DMS153 (cell line): ENCODE measurements around the gene AUTS2.
"Not testable (repeated sequence)": the region's sequence is repeated elsewhere in the genome, so short reads cannot be mapped to it uniquely, and the experiment has no call there.

Experiments
- DNase-seq: peaks from one replicate; lab custom pipeline; 2025; lab: John Stamatoyannopoulos, UW

Gene AUTS2

GRCh38 chr7:70634610-70635068, 1036.4 kb downstream of the AUTS2 start:
- DNase-seq = no peak

DNA sequence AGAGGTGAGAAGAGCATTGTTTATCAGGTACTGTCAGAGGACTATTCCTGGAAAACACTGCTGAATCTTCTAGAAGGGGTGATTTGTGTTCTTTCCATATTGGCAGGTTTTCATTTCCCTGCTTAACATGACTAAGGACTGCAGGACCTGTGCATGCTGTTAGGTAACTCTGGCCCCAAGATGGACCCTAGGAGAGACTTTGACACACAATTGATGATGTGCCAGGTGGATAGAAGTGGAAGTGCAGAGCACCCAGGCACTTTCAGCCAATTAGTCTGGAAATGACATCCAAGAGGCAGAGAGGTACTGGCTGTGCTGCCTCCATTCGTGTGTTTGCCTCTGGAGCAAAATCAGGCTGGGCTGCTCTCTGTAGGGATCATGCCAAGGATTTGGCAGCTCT, 1037.4 kb downstream of the AUTS2 start:
- no peak for DNase-seq

GRCh38 chr7:70636169-70636568, 1037.9 kb downstream of the AUTS2 start:
- DNase-seq = no peak

- no peak for DNase-seq
Observed at GRCh38 chr7:70637726-70638125, 1039.5 kb downstream of the AUTS2 start.

DNA sequence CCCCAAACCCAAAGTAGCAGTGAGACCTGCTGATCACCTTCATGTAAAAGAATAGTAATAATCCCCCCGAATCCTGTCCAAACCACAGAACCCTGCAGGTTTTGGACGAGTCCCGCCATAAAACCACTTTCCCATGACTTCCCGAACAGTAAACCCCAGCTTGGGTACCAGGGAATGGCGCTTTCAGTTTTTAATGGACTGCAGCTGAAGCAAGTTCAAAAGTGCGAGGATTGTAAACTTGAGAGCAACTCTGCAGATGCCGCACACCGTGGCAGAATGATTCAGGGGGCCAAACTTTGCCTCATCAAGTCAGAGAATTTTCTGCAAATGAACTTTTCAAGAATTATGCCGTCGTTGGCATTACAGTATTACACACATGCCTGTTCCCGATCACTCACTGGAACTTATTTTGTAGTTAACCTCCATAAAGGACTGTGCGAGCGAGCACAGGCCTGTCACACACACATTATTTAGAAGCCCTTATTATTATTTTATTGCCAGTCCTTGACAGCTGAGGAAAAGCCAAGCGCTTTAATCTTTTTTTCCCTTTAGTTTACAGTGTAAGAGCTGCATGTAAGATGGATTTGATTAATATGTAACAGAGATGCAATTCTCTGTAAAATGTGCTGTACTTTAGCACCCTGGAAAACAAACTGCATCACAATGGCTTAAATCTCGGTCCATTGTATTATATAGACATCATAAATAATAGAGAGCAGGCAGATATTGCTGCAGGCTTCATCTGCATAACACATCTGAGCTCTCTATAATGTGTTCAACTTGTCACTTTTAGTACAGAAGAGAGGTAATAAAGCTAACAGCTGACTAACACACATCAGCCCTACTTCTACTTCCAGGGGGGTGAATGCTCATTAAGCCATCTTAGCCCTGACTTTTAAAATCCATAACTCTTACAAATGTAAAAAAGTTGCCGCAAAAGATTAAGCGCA, 1040.2 kb downstream of the AUTS2 start:
- no peak for DNase-seq

GRCh38 chr7:70640266-70640833, 1042.1 kb downstream of the AUTS2 start:
- DNase-seq = no peak

- DNase-seq = no peak
Observed at GRCh38 chr7:70641882-70642281, 1043.6 kb downstream of the AUTS2 start.

GRCh38 chr7:70645279-70645678, 1047.0 kb downstream of the AUTS2 start:
- DNase-seq = no peak

- no peak for DNase-seq
Observed at GRCh38 chr7:70645876-70646351, 1047.6 kb downstream of the AUTS2 start.

DNA sequence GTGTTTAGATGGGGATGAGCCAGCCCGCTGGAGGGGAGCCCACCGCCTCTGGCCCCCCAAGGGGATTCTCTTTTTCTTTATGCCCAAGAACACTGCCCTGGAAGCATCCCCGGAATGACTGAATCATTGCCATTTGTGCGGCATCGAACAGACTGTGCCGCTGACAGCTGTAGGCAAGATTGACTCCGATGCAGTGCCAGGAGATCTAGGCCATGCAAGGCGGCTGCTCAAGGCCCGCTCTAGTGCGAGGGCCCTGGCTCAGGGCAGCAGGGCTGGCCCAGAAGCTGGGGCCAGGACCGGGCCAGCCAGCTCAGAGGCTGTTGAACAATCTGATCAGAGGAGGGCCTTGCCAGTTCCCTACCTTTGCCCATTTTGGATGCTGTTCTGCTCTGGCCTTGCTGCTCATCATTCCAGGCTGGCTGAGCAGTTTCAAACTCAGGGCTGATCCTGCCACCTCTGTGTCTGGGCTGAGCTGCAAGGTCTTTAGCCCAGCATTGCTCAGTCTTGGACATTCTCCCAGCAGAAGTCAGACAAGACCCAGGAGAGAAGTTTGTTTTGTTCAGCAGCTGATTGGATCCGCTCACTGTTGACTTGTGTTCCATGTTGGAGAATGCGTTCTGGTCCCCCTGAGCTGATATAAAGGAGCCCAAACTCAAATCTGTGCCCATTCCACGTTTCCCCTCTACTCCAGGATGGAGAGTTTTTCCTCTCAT, 1048.4 kb downstream of the AUTS2 start:
- no peak for DNase-seq

- DNase-seq = no peak
Observed at GRCh38 chr7:70647801-70648498, 1049.7 kb downstream of the AUTS2 start.

DNA sequence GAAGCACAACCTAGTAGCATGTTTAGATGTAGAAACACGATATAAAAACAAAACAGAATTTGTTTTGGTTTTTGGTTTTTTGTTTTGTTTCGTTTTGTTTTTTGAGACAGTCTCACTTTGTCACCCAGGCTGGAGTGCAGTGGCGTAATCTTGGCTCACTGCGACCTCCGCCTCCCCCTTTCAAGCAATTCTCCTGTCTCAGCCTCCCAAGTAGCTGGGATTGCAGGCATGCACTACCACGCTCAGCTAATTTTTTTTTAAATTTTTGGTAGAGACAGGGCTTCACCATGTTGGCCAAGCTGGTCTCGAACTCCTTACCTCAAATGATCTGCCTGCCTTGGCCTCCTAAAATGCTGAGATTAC, 1050.2 kb downstream of the AUTS2 start:
- not testable (repeated sequence) for DNase-seq

- DNase-seq = no peak
Observed at GRCh38 chr7:70649323-70649722, 1051.0 kb downstream of the AUTS2 start.

DNA sequence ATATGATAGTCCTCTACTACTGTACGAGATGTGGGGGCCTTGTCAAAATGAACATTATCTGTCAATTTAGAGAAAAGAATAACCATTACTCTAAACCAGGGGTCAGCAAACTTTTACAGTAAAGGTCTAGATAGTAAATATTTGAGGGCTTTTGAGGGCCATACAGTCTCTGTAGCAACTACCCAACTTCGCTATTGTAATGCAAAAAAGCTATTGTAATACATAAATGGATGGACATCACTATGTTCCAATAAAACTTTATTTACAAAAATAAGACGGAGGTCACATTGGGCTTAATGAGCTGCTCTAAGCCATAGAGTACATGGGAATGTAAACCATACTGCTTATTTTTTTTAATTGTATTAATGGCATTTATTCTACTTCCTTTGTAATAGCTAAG, 1055.9 kb downstream of the AUTS2 start:
- no peak for DNase-seq

- DNase-seq = no peak
Observed at GRCh38 chr7:70654979-70655378, 1056.7 kb downstream of the AUTS2 start.

GRCh38 chr7:70655694-70656093, 1057.4 kb downstream of the AUTS2 start:
- DNase-seq = no peak

DNA sequence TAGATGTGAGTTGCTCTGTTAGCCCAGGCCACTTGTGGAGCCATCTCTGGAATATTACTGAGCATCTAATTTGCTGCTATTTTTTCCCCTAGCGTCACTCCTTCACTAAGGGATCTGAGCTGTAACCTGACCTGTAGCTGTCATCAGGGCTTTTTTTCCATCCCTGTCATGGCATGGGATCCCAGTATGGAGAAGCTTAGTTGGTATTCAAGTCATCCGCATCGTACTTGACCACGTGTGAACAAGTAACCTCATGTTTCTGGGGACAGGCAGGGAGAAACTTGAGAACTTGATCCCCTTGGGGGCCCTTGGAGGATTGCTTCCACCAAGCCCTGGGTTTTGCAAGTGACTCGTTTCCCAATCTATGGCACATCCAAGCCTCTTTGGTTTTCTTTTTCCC, 1059.3 kb downstream of the AUTS2 start:
- DNase-seq = no peak

GRCh38 chr7:70657989-70658632, 1059.8 kb downstream of the AUTS2 start:
- no peak for DNase-seq

DNA sequence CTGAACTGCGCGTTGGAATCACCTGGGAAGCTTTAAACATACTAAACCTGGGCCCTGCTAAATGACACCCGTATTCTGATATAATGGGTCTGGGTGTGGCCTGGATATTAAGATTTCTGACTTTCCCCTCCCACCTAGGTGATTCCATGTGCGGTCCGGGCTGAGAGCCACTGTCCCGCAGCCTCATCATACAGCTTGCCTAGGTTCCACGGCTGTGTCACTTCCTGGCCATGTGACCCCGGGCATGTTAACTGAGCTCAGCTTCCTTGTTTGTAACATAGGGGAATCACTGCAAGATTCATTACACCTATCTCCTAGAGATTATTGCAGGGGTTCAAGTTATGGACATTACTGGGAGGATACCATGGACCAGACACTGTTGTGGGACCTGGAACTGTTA, 1061.0 kb downstream of the AUTS2 start:
- DNase-seq = no peak

DNA sequence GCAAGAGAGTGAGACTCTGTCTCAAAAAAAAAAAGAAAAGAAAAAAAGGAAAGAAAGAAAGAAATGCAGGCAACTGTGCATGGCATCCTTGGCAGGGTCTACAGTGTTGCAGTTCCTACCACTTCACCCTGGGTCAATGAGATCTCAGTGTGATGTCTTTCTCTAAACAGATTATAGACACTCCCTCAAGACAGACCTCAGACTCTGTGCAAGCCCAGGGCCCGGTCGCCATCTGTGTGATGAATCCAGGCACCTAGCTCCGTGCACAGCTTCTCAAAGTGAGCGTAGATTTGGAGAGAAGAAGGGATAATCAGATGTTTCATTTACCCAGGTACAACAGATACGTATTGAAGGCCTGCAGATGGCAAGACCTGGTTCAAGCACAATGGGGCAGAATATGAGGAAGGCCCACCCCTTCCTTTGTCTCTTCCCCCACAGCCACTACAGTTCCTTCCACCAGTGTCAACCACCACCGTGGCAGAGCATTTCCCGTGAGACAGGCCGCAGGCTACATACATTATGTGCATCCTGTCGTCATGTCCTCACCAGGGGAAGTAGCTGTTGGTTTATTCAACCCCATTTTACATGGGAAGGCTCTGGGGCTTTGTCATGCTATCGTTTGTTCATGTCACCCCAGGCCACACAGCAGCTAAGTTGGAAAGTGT, 1062.0 kb downstream of the AUTS2 start:
- DNase-seq = no peak

DNA sequence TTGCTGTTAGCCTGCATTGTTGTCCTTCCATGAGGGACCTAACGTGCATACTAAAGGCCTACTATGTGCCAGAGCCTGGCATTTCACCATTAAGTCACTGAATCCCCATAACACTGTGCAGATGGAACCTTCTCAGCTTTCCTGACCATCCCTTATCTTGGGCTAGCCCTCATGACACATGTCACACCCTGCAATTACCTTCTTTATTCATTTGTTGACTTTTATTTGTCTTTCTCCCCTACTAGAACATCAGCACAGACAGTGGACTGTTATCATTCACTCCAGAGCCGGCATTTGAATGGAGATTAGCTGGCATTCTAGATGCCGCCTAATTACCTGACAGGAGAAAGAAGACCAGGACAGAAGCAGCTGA, 1062.5 kb downstream of the AUTS2 start:
- DNase-seq = no peak
